Activated T-helper 1 cell treated with anti-CD3 and anti-CD28 coated beads, Interleukin-12 subunit alpha, Interleukin-12 subunit beta, Interleukin-2, Interleukin-4 antibody, amounts not matched to agents 30 ng/mL and 10 ng/mL and 1 ng/mL, durations not matched to agents 14 hours and 24 hours and 36 hours (primary cell): ENCODE data around the gene DLST. TPM values are rescaled to one million over a fixed set of nuclear protein-coding genes. Genes with fewer than 3 reads are reported as not detected.

ENCODE experiments used
- total RNA-seq: library from RNA; stranded (reverse); gene quantifications from 2 replicates; pipeline ENCODE4 v1.2.3, GENCODE V29; 2022

DLST gene
- total RNA-seq, 1 donor from 2014 or later, result 98.9 TPM

Other genes starting within 250 kb of the DLST start
- 45.8 and 50.2 TPM in 2 replicates for gene AREL1, start 168.8 kb upstream of the DLST start, total RNA-seq
- 64.5 and 68.2 TPM in 2 replicates for gene FCF1, start 168.8 kb upstream of the DLST start, total RNA-seq
- gene YLPM1, start 118.6 kb upstream of the DLST start, total RNA-seq, result 70.4 and 73.7 TPM in 2 replicates
- gene PROX2, start 5.8 kb upstream of the DLST start, total RNA-seq, result not detected in 2 replicates
- gene RPS6KL1, start 41.3 kb downstream of the DLST start, total RNA-seq, result 10.8 and 11.6 TPM in 2 replicates
- 0.22 and 0.41 TPM in 2 replicates for gene PGF, start 73.7 kb downstream of the DLST start, total RNA-seq
- gene EIF2B2, start 121.0 kb downstream of the DLST start, total RNA-seq, result 52.8 and 54.3 TPM in 2 replicates
- gene MLH3, start 169.6 kb downstream of the DLST start, total RNA-seq, result 24.3 and 28.3 TPM in 2 replicates
- gene ACYP1, start 182.1 kb downstream of the DLST start, total RNA-seq, result 37.9 and 43.0 TPM in 2 replicates
- 0.71 and 0.80 TPM in 2 replicates for gene ZC2HC1C, start 187.7 kb downstream of the DLST start, total RNA-seq
- gene NEK9, start 245.1 kb downstream of the DLST start, total RNA-seq, result 76.8 and 77.0 TPM in 2 replicates